Cardiac atrium fibroblast (primary cell): Measurements from ENCODE around the gene PSMD3. TPM values are rescaled to one million over a fixed set of nuclear protein-coding genes. Genes with fewer than 3 reads are reported as not detected.

Experiments
- total RNA-seq: library from RNA; depleted of rRNA; stranded (reverse); fragments of >200 nt; gene quantifications from 2 replicates; pipeline ENCODE4 v1.2.3, GENCODE V29; 2015

PSMD3 gene
- total RNA-seq: 93.3 and 116 TPM in 2 replicates

GRCh38 chr17:39980351-39981206 lies at the start of gene PSMD3:
Gene PSMD3, plus strand, starts transcription at chr17:39980807. Its CDS starts 164 bp downstream, at chr17:39980971.

GRCh38 chr17:39962642-39963220 lies 17.9 kb upstream of the PSMD3 start, which contains the start of gene GSDMA:
Gene GSDMA, plus strand, starts transcription at chr17:39963004. Its CDS starts 2,684 bp downstream, at chr17:39965688.

DNA sequence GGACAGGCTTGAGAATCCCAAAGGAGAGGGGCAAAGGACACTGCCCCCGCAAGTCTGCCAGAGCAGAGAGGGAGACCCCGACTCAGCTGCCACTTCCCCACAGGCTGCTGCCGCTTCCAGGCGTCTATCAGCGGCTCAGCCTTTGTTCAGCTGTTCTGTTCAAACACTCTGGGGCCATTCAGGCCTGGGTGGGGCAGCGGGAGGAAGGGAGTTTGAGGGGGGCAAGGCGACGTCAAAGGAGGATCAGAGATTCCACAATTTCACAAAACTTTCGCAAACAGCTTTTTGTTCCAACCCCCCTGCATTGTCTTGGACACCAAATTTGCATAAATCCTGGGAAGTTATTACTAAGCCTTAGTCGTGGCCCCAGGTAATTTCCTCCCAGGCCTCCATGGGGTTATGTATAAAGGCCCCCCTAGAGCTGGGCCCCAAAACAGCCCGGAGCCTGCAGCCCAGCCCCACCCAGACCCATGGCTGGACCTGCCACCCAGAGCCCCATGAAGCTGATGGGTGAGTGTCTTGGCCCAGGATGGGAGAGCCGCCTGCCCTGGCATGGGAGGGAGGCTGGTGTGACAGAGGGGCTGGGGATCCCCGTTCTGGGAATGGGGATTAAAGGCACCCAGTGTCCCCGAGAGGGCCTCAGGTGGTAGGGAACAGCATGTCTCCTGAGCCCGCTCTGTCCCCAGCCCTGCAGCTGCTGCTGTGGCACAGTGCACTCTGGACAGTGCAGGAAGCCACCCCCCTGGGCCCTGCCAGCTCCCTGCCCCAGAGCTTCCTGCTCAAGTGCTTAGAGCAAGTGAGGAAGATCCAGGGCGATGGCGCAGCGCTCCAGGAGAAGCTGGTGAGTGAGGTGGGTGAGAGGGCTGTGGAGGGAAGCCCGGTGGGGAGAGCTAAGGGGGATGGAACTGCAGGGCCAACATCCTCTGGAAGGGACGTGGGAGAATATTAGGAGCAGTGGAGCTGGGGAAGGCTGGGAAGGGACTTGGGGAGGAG lies 34.7 kb downstream of the PSMD3 start, which contains the start of gene CSF3:
TSS of gene CSF3 (plus strand) at position 436 of the 993 bp plus-strand sequence. CDS start at position 471, 35 bp downstream.

Other genes starting within 250 kb of the PSMD3 start
- gene GRB7, start 242.9 kb upstream of the PSMD3 start, total RNA-seq: 0.54 and 0.81 TPM in 2 replicates
- gene IKZF3, start 116.5 kb upstream of the PSMD3 start, total RNA-seq: not detected in 2 replicates
- gene ZPBP2, start 112.6 kb upstream of the PSMD3 start, total RNA-seq: not detected in 2 replicates
- gene GSDMB, start 62.2 kb upstream of the PSMD3 start, total RNA-seq: 0.81 and 1.6 TPM in 2 replicates
- gene ORMDL3, start 53.2 kb upstream of the PSMD3 start, total RNA-seq: 35.7 and 42.6 TPM in 2 replicates
- not detected in 2 replicates for gene LRRC3C, start 53.1 kb upstream of the PSMD3 start, total RNA-seq
- gene GSDMA, start 17.8 kb upstream of the PSMD3 start, total RNA-seq: not detected in 2 replicates
- 12.2 TPM in 1 of 2 replicates, not detected in the other for gene CSF3, start 34.6 kb downstream of the PSMD3 start, total RNA-seq
- 41.6 and 63.9 TPM in 2 replicates for gene MED24, start 73.6 kb downstream of the PSMD3 start, total RNA-seq
- 20.7 and 21.1 TPM in 2 replicates for gene THRA, start 82.2 kb downstream of the PSMD3 start, total RNA-seq
- 0.81 and 3.4 TPM in 2 replicates for gene NR1D1, start 119.8 kb downstream of the PSMD3 start, total RNA-seq
- gene MSL1, start 141.2 kb downstream of the PSMD3 start, total RNA-seq: 49.5 and 68.7 TPM in 2 replicates
- gene CASC3, start 159.7 kb downstream of the PSMD3 start, total RNA-seq: 26.2 and 28.7 TPM in 2 replicates
- 2.3 and 3.2 TPM in 2 replicates for gene RAPGEFL1, start 196.7 kb downstream of the PSMD3 start, total RNA-seq
- gene WIPF2, start 238.5 kb downstream of the PSMD3 start, total RNA-seq: 8.1 and 11.0 TPM in 2 replicates